T-helper 2 cell (primary cell): ENCODE measurements around the gene GLIPR1.
"Not testable (repeated sequence)": the region's sequence is repeated elsewhere in the genome, so short reads cannot be mapped to it uniquely, and the experiment has no call there.

Experiments
- DNase-seq, 5 experiments: peaks; one replicate each; pipeline versions ENCODE4 v3.0.0 to v3.0.0-alpha.2; 2012 to 2022

The GLIPR1 gene

GRCh38 chr12:75522124-75522523 lies 41.6 kb downstream of the GLIPR1 start:
- DNase-seq: not testable (repeated sequence)

GRCh38 chr12:75525263-75525662 lies 44.7 kb downstream of the GLIPR1 start:
- DNase-seq: no peak

- DNase-seq: peak in 1 of 5 experiments; percentile 61
These were observed 46.3 kb downstream of the GLIPR1 start for GRCh38 chr12:75526655-75527511.

GRCh38 chr12:75528272-75528671 lies 47.7 kb downstream of the GLIPR1 start:
- DNase-seq: no peak

- DNase-seq: no peak
These were observed 48.1 kb downstream of the GLIPR1 start for GRCh38 chr12:75528692-75529091.

- no peak for DNase-seq
These were observed 48.8 kb downstream of the GLIPR1 start for GRCh38 chr12:75529316-75529715.

GRCh38 chr12:75529826-75530225 lies 49.3 kb downstream of the GLIPR1 start:
- no peak for DNase-seq

GRCh38 chr12:75533239-75533638 lies 52.7 kb downstream of the GLIPR1 start:
- no peak for DNase-seq

GRCh38 chr12:75539889-75540288 lies 59.3 kb downstream of the GLIPR1 start:
- DNase-seq: no peak

GRCh38 chr12:75542942-75543341 lies 62.4 kb downstream of the GLIPR1 start:
- no peak for DNase-seq

GRCh38 chr12:75543529-75543928 lies 63.0 kb downstream of the GLIPR1 start:
- DNase-seq: no peak

GRCh38 chr12:75545636-75546035 lies 65.1 kb downstream of the GLIPR1 start:
- no peak for DNase-seq

GRCh38 chr12:75548879-75549278 lies 68.3 kb downstream of the GLIPR1 start:
- DNase-seq: no peak

GRCh38 chr12:75549989-75550388 lies 69.4 kb downstream of the GLIPR1 start:
- DNase-seq: no peak

- no peak for DNase-seq
These were observed 70.1 kb downstream of the GLIPR1 start for GRCh38 chr12:75550401-75551240.

GRCh38 chr12:75551477-75551876 lies 70.9 kb downstream of the GLIPR1 start:
- DNase-seq: no peak

- no peak for DNase-seq
These were observed 72.8 kb downstream of the GLIPR1 start for GRCh38 chr12:75553398-75553797.
